Measurements from ENCODE around the gene E2F8. TPM values are rescaled to one million over a fixed set of nuclear protein-coding genes. Genes with fewer than 3 reads are reported as not detected.

The E2F8 gene
- total and polyA plus RNA-seq, 2 donors (not counting 3 experiments of a cell fraction or from before 2014, with no cell fraction given): 6.5 to 19.1 TPM

GRCh38 chr11:19237813-19238212, 2.9 kb downstream of the E2F8 start:
- H3K27me3 ChIP-seq (ENCODE audit: control insufficient read depth in 2 of 2, insufficient read depth in 2 of 2, low read length in 2 of 2): no peaks in the 10 kb centered on the region
- ChIA-PET CTCF (interaction anchor here (1.3 to 4.2 kb wide), 4 partner anchors 15 to 161 kb away, joined by 3 to 15 read pairs (median 4); no protein-coding TSS in a partner anchor), POLR2A (no interaction called here)
- intact Hi-C loops (cut with micrococcal nuclease) (no loop called here), dilution Hi-C loops (cut with MboI; ENCODE audit: extremely low pct_ligation_motif_present, low sequenced_read_pairs) (no loop called here)
- no peak overlapping the region for H3K27ac ChIP-seq (ENCODE audit: insufficient read depth, low read depth, low read length)
- FAIRE-seq: no peak
- no peaks in the 10 kb centered on the region for H3K9me1 ChIP-seq (replicated peaks; ENCODE audit: control insufficient read depth, extremely low read depth, insufficient read depth, low read length)
- H4K20me1 ChIP-seq (replicated peaks; ENCODE audit: control insufficient read depth, extremely low read depth, insufficient read depth, low read length): no peaks in the 10 kb centered on the region
- TF ChIP-seq POLR2AphosphoS5 (IDR thresholded peaks at IDR 0.05; ENCODE audit: insufficient read depth, low read depth, low read length): no peak
- TF ChIP-seq MYC (IDR thresholded peaks at IDR 0.05; ENCODE audit: low read depth, low read length): no peak
- no peak for TF ChIP-seq GATA2 (IDR thresholded peaks at IDR 0.05; ENCODE audit: insufficient read depth, insufficient read length, low read depth, low read length)
- TF ChIP-seq POLR2A (IDR thresholded peaks at IDR 0.05; ENCODE audit: low read depth, low read length): no peak
- TF ChIP-seq FOS (IDR thresholded peaks at IDR 0.05; ENCODE audit: borderline replicate concordance, insufficient read depth, low read length): no peak
- TF ChIP-seq, protein P1, sequence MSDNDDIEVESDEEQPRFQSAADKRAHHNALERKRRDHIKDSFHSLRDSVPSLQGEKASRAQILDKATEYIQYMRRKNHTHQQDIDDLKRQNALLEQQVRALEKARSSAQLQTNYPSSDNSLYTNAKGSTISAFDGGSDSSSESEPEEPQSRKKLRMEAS (IDR thresholded peaks at IDR 0.05; ENCODE audit: insufficient read depth, insufficient read length): no peak
- no peak for TF ChIP-seq EZH2 (IDR thresholded peaks at IDR 0.05; ENCODE audit: borderline replicate concordance, low read depth, low read length, severe bottlenecking)
- TF ChIP-seq, protein P2, sequence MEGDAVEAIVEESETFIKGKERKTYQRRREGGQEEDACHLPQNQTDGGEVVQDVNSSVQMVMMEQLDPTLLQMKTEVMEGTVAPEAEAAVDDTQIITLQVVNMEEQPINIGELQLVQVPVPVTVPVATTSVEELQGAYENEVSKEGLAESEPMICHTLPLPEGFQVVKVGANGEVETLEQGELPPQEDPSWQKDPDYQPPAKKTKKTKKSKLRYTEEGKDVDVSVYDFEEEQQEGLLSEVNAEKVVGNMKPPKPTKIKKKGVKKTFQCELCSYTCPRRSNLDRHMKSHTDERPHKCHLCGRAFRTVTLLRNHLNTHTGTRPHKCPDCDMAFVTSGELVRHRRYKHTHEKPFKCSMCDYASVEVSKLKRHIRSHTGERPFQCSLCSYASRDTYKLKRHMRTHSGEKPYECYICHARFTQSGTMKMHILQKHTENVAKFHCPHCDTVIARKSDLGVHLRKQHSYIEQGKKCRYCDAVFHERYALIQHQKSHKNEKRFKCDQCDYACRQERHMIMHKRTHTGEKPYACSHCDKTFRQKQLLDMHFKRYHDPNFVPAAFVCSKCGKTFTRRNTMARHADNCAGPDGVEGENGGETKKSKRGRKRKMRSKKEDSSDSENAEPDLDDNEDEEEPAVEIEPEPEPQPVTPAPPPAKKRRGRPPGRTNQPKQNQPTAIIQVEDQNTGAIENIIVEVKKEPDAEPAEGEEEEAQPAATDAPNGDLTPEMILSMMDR (IDR thresholded peaks at IDR 0.05; ENCODE audit: extremely low read depth in 1 of 2, insufficient read depth in 1 of 2, low read depth in 1 of 2, low read length in 2 of 2): no peak
- TF ChIP-seq JUN (IDR thresholded peaks at IDR 0.05; ENCODE audit: borderline replicate concordance, insufficient read depth, insufficient read length, low read depth): no peak
- no peak overlapping the region for H3K4me3 ChIP-seq (replicated peaks in 1 of 3; ENCODE audit: insufficient read depth in 1 of 3, low read depth in 1 of 3, low read length in 3 of 3)
- no peak overlapping the region for H3K9ac ChIP-seq (replicated peaks; ENCODE audit: extremely low read depth, insufficient read depth, low read length)
- peaks cover 0 to 9% of the 10 kb centered on the region in 2 experiments for H3K36me3 ChIP-seq (ENCODE audit: control insufficient read depth in 2 of 2, extremely low read depth in 1 of 2, insufficient read depth in 2 of 2, low read length in 2 of 2)
- peak overlapping the region; percentile 79 for H3K4me2 ChIP-seq (ENCODE audit: insufficient read depth, low read length)
- no peaks in the 10 kb centered on the region for H3K9me3 ChIP-seq (replicated peaks; ENCODE audit: control insufficient read depth, insufficient read depth, low read length)
- no peak overlapping the region for H2AFZ ChIP-seq (ENCODE audit: low read depth, low read length)
- H3K4me1 ChIP-seq (ENCODE audit: control insufficient read depth, extremely low read depth, insufficient read depth, low read length): peaks cover 28% of the 10 kb centered on the region
- peaks cover 34% of the 10 kb centered on the region for H3K79me2 ChIP-seq (ENCODE audit: control insufficient read depth, insufficient read depth, low read length)
- no peak for DNase-seq (ENCODE audit: low read depth, low spot score)
- BruUV-seq (replicated peaks): no TSS peak

All from endothelial cell of umbilical vein (primary cell).